Peyer's patch (tissue), 4 donors: ENCODE data around the gene ITIH4. TPM values are rescaled to one million over a fixed set of nuclear protein-coding genes. Genes with fewer than 3 reads are reported as not detected.

Experiments used
- DNase-seq, 3 donors: peaks; one replicate each; pipeline ENCODE4 v3.0.0-alpha.2; 2017 to 2019
- H3K27ac ChIP-seq, 4 donors: fragments of 200-600 bp; sonication (generic); one replicate each; pipeline ENCODE4 v1.5.1; 2016 to 2019
- H3K27me3 ChIP-seq, 2 donors: fragments of 200-600 bp; sonication (generic); one replicate each; pipeline ENCODE4 v1.5.1; 2019
- H3K36me3 ChIP-seq, 3 donors: fragments of 200-600 bp; sonication (generic); one replicate each; pipeline ENCODE4 v1.5.1; 2016 to 2019
- H3K4me1 ChIP-seq, 4 donors: fragments of 200-600 bp; sonication (generic); one replicate each; pipeline ENCODE4 v1.5.1; 2016 to 2019
- H3K4me3 ChIP-seq, 4 donors: fragments of 200-600 bp; sonication (generic); 1 replicate in 3 of 4; 2 replicates in 1 of 4; pipeline ENCODE4 v1.5.1; 2016 to 2019; ENCODE audit warnings: mild to moderate bottlenecking in 1 of 4
- H3K9me3 ChIP-seq, 4 donors: fragments of 200-600 bp; sonication (generic); one replicate each; pipeline ENCODE4 v1.5.1; 2016 to 2019; ENCODE audit warnings: mild to moderate bottlenecking in 1 of 4
- CTCF ChIP-seq, 6 experiments: fragments of 450-650 bp in 4 of 6; fragments of 200-600 bp in 2 of 6; sonication (generic) in 1 of 6; IDR thresholded peaks; one replicate each; pipeline ENCODE4 v1.5.1; 2017 to 2019; ENCODE audit warnings: antibody characterized with exemption in 6 of 6, mild to moderate bottlenecking in 3 of 6, moderate library complexity in 1 of 6
- POLR2A ChIP-seq, 2 donors: fragments of 450-650 bp; IDR thresholded peaks; one replicate each; pipeline ENCODE4 v1.5.1; 2017; ENCODE audit warnings: antibody characterized with exemption in 2 of 2, mild to moderate bottlenecking in 2 of 2, moderate library complexity in 2 of 2
- total RNA-seq, 4 donors: library from RNA; depleted of rRNA; stranded (reverse); fragments of >200 nt; gene quantifications; one replicate each; pipeline ENCODE4 v1.1.0, GENCODE V29; 2016

ITIH4 gene
- total RNA-seq, 4 donors from 2014 or later, result 1.1 to 19.8 (median 1.9) TPM

- H3K36me3 ChIP-seq, result no peaks in the 10 kb centered on the region
- TF ChIP-seq POLR2A (IDR thresholded peaks at IDR 0.05), result no peak
- no peak for TF ChIP-seq CTCF (IDR thresholded peaks at IDR 0.05)
- no peak for DNase-seq
- H3K4me1 ChIP-seq, result no peaks in the 10 kb centered on the region
- H3K27me3 ChIP-seq, result no peaks in the 10 kb centered on the region
- H3K9me3 ChIP-seq, result no peaks in the 10 kb centered on the region
- H3K4me3 ChIP-seq, result no peak overlapping the region
- no peak overlapping the region for H3K27ac ChIP-seq
These were observed 20.7 kb downstream of the ITIH4 start for GRCh38 chr3:52809662-52810377.

- no peaks in the 10 kb centered on the region for H3K36me3 ChIP-seq
- no peak for DNase-seq
- TF ChIP-seq CTCF (IDR thresholded peaks at IDR 0.05) (no peak), POLR2A (IDR thresholded peaks at IDR 0.05) (no peak)
- no peak overlapping the region for H3K4me3 ChIP-seq
- no peak overlapping the region for H3K27ac ChIP-seq
- H3K27me3 ChIP-seq, result no peaks in the 10 kb centered on the region
- no peaks in the 10 kb centered on the region for H3K9me3 ChIP-seq
- no peaks in the 10 kb centered on the region for H3K4me1 ChIP-seq
These were observed 21.3 kb downstream of the ITIH4 start for GRCh38 chr3:52809149-52809548.

- TF ChIP-seq CTCF (IDR thresholded peaks at IDR 0.05) (no peak), POLR2A (IDR thresholded peaks at IDR 0.05) (no peak)
- H3K4me3 ChIP-seq, result no peak overlapping the region
- DNase-seq, result no peak
- no peaks in the 10 kb centered on the region for H3K4me1 ChIP-seq
- no peaks in the 10 kb centered on the region for H3K36me3 ChIP-seq
- H3K9me3 ChIP-seq, result no peaks in the 10 kb centered on the region
- H3K27ac ChIP-seq, result no peak overlapping the region
- H3K27me3 ChIP-seq, result no peaks in the 10 kb centered on the region
These were observed 25.0 kb downstream of the ITIH4 start for GRCh38 chr3:52805270-52806039.

- Histone ChIP-seq H3K27me3 (no peaks in the 10 kb centered on the region), H3K4me3 (no peak overlapping the region), H3K9me3 (no peaks in the 10 kb centered on the region), H3K4me1 (no peaks in the 10 kb centered on the region), H3K36me3 (no peaks in the 10 kb centered on the region), H3K27ac (no peak overlapping the region)
- DNase-seq, result no peak
- TF ChIP-seq POLR2A (IDR thresholded peaks at IDR 0.05), result no peak
These were observed 28.6 kb downstream of the ITIH4 start for GRCh38 chr3:52801839-52802238.

GRCh38 chr3:52800079-52800478 lies 30.4 kb downstream of the ITIH4 start:
- no peak for TF ChIP-seq POLR2A (IDR thresholded peaks at IDR 0.05)
- TF ChIP-seq CTCF (IDR thresholded peaks at IDR 0.05), result no peak
- Histone ChIP-seq H3K27ac (no peak overlapping the region), H3K4me1 (no peaks in the 10 kb centered on the region), H3K36me3 (no peaks in the 10 kb centered on the region), H3K9me3 (no peaks in the 10 kb centered on the region), H3K4me3 (no peak overlapping the region), H3K27me3 (no peaks in the 10 kb centered on the region)
- no peak for DNase-seq

GRCh38 chr3:52798978-52799476 lies 31.4 kb downstream of the ITIH4 start:
- Histone ChIP-seq H3K27ac (no peak overlapping the region), H3K4me3 (no peak overlapping the region), H3K4me1 (no peaks in the 10 kb centered on the region), H3K36me3 (no peaks in the 10 kb centered on the region), H3K9me3 (no peaks in the 10 kb centered on the region), H3K27me3 (no peaks in the 10 kb centered on the region)
- DNase-seq, result no peak
- TF ChIP-seq POLR2A (IDR thresholded peaks at IDR 0.05) (no peak), CTCF (IDR thresholded peaks at IDR 0.05) (peak in 4 of 6 experiments; percentile 32 to 40 (median 36))
